ENCODE measurements around the gene ROR2.

ROR2 gene

DNA sequence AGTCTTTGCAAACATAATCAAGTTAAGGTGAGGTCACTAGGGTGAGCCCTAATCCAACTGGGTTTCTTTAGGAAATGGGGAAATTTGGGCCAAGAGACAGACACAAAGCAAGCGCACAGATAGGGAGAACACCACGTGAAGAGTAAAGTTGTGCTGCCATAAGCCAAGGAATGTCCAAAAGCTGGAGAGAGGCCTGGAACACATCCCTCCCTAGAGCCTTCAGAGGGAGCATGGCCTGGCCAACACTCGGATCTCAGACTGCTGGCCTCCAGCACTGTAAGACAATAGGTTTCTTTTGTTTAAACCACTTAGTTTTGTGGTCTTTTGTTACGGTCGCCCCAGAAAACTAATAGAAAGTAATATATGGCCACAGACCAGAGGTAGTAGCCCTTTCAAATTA, 8.1 kb upstream of the ROR2 start:
- TF ChIP-seq, protein P1, sequence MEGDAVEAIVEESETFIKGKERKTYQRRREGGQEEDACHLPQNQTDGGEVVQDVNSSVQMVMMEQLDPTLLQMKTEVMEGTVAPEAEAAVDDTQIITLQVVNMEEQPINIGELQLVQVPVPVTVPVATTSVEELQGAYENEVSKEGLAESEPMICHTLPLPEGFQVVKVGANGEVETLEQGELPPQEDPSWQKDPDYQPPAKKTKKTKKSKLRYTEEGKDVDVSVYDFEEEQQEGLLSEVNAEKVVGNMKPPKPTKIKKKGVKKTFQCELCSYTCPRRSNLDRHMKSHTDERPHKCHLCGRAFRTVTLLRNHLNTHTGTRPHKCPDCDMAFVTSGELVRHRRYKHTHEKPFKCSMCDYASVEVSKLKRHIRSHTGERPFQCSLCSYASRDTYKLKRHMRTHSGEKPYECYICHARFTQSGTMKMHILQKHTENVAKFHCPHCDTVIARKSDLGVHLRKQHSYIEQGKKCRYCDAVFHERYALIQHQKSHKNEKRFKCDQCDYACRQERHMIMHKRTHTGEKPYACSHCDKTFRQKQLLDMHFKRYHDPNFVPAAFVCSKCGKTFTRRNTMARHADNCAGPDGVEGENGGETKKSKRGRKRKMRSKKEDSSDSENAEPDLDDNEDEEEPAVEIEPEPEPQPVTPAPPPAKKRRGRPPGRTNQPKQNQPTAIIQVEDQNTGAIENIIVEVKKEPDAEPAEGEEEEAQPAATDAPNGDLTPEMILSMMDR (IDR thresholded peaks at IDR 0.05; ENCODE audit: low read depth, low read length) = no peak
- DNase-seq (ENCODE audit: extremely low read depth, low read depth) = no peak

DNA sequence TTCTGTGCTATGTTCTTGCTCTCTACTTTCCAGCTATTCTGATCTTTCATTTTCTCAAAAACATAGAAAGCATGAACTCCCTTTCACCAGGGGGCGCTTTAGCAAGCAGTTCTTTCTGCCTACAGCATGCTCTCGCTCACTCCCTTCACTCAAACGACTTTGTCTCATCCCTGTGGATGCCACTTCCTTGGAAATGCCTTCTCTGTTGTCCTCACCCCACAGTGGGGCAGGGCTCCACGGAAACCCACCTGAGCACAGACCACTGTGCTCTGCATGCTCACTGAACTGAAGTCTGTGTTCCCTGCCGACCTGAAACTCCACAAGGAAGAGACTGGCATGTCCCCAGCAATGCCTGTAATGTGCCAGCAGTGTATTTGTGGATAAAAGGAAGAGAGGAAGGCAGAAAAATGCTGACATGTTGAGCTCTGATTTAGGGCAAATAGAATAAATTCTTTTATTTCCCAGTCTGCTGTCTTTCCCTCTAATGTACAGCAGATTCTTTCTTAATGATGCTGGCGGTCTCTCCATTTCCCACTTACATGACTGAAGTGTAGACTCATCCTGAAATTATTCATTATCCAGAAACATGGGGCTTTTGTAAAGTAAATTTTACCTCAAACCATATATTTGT, 4.9 kb upstream of the ROR2 start:
- TF ChIP-seq, protein P1 (IDR thresholded peaks at IDR 0.05; ENCODE audit: low read depth, low read length) = peak; percentile 85
- DNase-seq (ENCODE audit: extremely low read depth, low read depth) = no peak

DNA sequence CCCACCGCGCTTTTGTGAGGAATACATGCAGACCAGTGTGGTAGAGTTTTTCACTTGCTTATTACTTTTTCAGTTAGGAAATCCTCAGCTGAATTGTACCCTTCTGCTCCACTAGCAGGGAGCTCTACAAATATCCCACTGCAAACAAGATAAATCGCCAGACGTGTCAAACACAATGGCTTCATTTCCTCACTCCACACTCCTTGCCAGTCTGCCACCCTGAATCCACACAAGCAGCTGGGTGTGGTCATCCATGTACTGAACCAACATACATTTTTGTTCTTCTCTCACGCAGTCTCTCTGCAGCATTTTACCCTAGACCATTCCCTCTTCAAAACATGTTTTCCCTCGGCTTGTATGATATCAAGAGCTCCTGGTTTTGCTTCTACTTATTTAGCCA, 3.7 kb upstream of the ROR2 start:
- TF ChIP-seq, protein P1 (IDR thresholded peaks at IDR 0.05; ENCODE audit: low read depth, low read length) = no peak
- no peak for DNase-seq (ENCODE audit: extremely low read depth, low read depth)

DNA sequence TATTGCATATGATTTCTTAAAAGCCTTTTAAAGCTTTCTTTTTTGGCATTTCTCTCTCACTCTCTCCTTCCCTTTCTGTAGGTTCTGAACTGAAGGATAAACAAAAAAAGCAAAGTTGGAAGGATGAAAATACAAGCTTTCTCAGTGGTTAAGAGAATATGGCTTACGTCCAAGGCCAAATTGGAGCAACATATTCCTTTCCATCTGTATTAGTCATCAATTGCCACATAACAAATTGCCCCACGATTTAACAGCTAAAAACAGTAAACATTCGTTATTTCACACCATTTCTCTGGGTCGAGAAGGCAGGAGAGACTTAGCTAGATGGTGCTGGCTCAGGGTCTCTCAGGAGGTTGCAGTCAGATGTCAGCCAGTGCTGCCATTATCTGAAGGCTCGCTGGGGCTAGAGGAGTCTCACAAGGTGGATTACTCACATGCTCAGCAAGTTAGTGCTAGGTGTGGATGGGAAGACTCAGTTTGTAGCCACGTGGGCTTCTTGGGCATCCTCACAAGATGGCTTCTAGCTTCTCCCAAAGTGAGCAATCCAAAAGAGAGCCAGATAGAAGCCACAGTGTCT, 2.0 kb upstream of the ROR2 start:
- TF ChIP-seq, protein P1 (IDR thresholded peaks at IDR 0.05; ENCODE audit: low read depth, low read length) = no peak
- DNase-seq (ENCODE audit: extremely low read depth, low read depth) = peak; percentile 28

DNA sequence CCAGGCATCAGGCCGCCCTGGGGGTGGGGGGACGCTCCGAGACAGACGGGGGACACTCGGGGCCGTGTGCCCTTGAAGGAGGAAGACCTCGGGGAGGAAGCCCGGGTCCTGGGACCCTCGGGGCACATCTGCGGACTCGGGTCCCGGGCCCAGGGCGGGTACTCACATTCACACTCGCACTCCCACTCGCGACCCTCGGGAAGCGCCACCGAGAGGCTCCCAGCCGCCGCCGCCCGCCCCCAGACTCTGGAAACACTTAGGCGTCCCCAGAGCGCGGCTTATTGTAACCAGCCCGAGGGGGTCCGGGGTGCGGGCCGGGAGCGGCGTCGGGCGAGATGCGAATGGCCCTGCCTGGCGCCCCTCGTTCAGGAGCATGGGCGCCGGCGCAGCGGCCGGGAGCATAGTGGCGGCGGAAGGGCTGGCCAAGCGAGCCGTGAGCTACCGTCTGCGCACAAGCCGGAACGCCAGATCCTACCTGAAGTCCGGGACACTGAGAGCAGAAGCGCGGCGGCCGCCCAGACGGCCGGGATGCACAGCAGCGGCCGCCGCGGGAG, 559 bp downstream of the ROR2 start:
- no peak for DNase-seq (ENCODE audit: extremely low read depth, low read depth)

DNA sequence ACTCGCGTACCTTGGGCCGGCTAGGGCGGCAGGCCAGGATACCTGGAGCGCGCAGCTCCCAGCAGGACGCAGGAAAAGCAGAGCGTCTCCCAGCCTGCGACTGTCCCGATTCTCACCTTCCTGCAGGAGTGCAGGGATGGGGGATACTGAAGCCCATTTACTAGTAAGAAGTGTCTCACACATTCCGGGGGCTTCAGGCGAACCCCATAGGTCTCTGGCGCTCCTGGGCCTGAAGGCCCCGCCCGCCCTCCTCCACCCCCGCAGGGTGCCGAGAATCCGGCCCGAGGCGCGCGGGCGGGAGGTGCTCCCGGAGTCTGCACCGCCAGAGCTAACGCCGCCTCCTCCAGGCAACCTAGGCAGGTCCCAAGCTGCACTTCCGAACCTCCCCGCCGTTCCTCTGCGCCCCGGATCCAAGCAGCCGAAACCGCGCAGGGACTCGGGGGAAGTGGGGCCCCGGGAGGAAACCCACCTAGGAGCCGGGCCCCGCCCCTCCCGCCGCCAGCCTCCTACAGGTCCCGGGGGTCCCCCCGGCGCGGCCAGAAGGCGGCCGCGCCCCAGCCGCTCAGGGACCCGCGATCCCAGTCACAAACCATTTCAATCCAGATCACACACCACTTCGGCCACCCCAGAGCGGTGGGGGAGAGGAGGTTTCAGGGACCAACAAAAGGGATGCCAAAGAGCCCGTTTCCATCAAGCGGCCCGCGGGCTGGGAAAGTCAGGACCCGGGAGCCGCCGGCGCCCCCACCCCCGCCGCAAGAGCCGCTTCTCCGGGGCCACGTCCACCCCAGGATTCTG, 1.2 kb downstream of the ROR2 start:
- DNase-seq (ENCODE audit: extremely low read depth, low read depth) = no peak
- TF ChIP-seq, protein P1 (IDR thresholded peaks at IDR 0.05; ENCODE audit: low read depth, low read length) = no peak; the same call in 1 of the 2 replicates

More for the DNA sequence above, 559 bp downstream of the ROR2 start:
- TF ChIP-seq, protein P1 (IDR thresholded peaks at IDR 0.05; ENCODE audit: low read depth, low read length) = no peak

Measured in AG09319 (cell line).